GM21786 (cell line): ENCODE measurements around the gene PNMA6A.
"Not testable (repeated sequence)": the region's sequence is repeated elsewhere in the genome, so short reads cannot be mapped to it uniquely, and the experiment has no call there.

ENCODE experiments used
- ATAC-seq: cut with Tn5 transposase; IDR thresholded peaks from one replicate; pipeline ENCODE4 v1.9.1; 2021; ENCODE audit not compliant: unreplicated experiment

PNMA6A gene

GRCh38 chrX:153071909-153072583, at the start of gene PNMA6A:
PNMA6A (plus strand) TSS chrX:153072454; CDS start chrX:153073063, 609 bp downstream.
- ATAC-seq, result not testable (repeated sequence)

GRCh38 chrX:153026501-153026900, 45.8 kb upstream of the PNMA6A start:
- not testable (repeated sequence) for ATAC-seq

GRCh38 chrX:153028487-153028886, 43.8 kb upstream of the PNMA6A start:
- not testable (repeated sequence) for ATAC-seq

- ATAC-seq, result no peak
These were observed 43.1 kb upstream of the PNMA6A start for GRCh38 chrX:153029162-153029561.

- ATAC-seq, result no peak
These were observed 42.4 kb upstream of the PNMA6A start for GRCh38 chrX:153029875-153030274.

- ATAC-seq, result no peak
These were observed 41.5 kb upstream of the PNMA6A start for GRCh38 chrX:153030801-153031200.

- peak; percentile 83 for ATAC-seq
These were observed 39.7 kb upstream of the PNMA6A start for GRCh38 chrX:153032397-153033118.

GRCh38 chrX:153049093-153049492, 23.2 kb upstream of the PNMA6A start:
- no peak for ATAC-seq

GRCh38 chrX:153052534-153052933, 19.7 kb upstream of the PNMA6A start:
- ATAC-seq, result no peak

- no peak for ATAC-seq
These were observed 16.1 kb upstream of the PNMA6A start, which contains the start of gene PNMA3 for GRCh38 chrX:153055871-153056749. PNMA3 (plus strand) TSS chrX:153056470; CDS start chrX:153057056, 586 bp downstream.

- ATAC-seq, result no peak
These were observed 15.0 kb upstream of the PNMA6A start for GRCh38 chrX:153057281-153057680.

- no peak for ATAC-seq
These were observed 12.8 kb upstream of the PNMA6A start for GRCh38 chrX:153059191-153060094.

GRCh38 chrX:153060095-153060445, 12.2 kb upstream of the PNMA6A start:
- ATAC-seq, result no peak

- ATAC-seq, result no peak
These were observed 10.5 kb upstream of the PNMA6A start for GRCh38 chrX:153061732-153062131.

- no peak for ATAC-seq
These were observed 8.9 kb upstream of the PNMA6A start for GRCh38 chrX:153063315-153063714.

- no peak for ATAC-seq
These were observed 8.2 kb upstream of the PNMA6A start for GRCh38 chrX:153064061-153064460.

GRCh38 chrX:153065389-153065788, 6.9 kb upstream of the PNMA6A start:
- no peak for ATAC-seq

- ATAC-seq, result not testable (repeated sequence)
These were observed 5.9 kb upstream of the PNMA6A start for GRCh38 chrX:153066402-153066801.

GRCh38 chrX:153073331-153073730, 1.1 kb downstream of the PNMA6A start:
- not testable (repeated sequence) for ATAC-seq

- ATAC-seq, result no peak
These were observed 2.1 kb downstream of the PNMA6A start for GRCh38 chrX:153074262-153074899.
